Measurements from ENCODE around the gene ATP1A2.

DNA sequence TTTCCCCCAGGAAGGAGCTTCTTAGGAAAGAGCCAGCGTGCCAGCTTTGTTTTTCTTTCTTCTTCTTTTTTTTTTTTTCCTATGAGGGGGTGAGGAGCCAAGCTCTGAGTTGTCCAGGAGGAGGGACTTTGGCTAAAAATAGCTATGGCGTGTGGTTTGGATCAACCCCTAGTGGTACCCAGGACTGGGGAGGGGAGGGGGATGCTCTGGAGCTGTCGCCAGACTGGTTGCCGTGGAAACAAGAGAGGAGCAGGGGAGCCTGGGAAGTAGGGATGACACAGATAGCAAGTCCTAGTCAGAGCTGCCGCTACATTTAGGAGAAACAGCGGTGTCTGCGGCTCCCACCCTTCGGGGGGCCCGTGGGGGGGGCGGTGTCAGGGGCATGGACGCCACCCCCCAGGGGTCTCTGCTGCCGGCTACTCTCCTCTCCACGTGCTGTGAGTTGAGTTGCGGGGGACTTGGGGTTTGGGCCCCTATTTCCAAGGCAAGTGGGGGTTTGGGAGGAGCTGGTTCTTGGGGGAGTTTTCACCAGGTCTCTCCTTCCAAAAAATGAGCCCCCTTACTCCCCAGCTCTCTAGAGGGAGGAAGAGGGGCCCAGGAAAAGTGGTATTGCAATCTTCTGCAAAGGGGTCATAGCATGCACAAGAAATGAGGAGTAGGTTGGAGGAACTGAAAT lies 34.2 kb upstream of the ATP1A2 start, which contains the start of gene KCNJ9:
- TF ChIP-seq, protein P1, sequence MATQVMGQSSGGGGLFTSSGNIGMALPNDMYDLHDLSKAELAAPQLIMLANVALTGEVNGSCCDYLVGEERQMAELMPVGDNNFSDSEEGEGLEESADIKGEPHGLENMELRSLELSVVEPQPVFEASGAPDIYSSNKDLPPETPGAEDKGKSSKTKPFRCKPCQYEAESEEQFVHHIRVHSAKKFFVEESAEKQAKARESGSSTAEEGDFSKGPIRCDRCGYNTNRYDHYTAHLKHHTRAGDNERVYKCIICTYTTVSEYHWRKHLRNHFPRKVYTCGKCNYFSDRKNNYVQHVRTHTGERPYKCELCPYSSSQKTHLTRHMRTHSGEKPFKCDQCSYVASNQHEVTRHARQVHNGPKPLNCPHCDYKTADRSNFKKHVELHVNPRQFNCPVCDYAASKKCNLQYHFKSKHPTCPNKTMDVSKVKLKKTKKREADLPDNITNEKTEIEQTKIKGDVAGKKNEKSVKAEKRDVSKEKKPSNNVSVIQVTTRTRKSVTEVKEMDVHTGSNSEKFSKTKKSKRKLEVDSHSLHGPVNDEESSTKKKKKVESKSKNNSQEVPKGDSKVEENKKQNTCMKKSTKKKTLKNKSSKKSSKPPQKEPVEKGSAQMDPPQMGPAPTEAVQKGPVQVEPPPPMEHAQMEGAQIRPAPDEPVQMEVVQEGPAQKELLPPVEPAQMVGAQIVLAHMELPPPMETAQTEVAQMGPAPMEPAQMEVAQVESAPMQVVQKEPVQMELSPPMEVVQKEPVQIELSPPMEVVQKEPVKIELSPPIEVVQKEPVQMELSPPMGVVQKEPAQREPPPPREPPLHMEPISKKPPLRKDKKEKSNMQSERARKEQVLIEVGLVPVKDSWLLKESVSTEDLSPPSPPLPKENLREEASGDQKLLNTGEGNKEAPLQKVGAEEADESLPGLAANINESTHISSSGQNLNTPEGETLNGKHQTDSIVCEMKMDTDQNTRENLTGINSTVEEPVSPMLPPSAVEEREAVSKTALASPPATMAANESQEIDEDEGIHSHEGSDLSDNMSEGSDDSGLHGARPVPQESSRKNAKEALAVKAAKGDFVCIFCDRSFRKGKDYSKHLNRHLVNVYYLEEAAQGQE (IDR thresholded peaks at IDR 0.05; ENCODE audit: insufficient read depth in 1 of 2, low read depth in 2 of 2, low read length in 2 of 2), result no peak
- no peak for TF ChIP-seq POLR2AphosphoS5 (IDR thresholded peaks at IDR 0.05; ENCODE audit: low read depth, low read length)
- TF ChIP-seq TAF1 (IDR thresholded peaks at IDR 0.05; ENCODE audit: borderline replicate concordance, insufficient read depth, low read length), result no peak
- TF ChIP-seq SIN3A (IDR thresholded peaks at IDR 0.05; ENCODE audit: borderline replicate concordance, insufficient read depth, low read length), result no peak
